ENCODE data around the gene ZBED1. TPM values are rescaled to one million over a fixed set of nuclear protein-coding genes. Genes with fewer than 3 reads are reported as not detected.

Gene ZBED1
- polyA plus RNA-seq, 1 experiment = 23.0 TPM

DNA sequence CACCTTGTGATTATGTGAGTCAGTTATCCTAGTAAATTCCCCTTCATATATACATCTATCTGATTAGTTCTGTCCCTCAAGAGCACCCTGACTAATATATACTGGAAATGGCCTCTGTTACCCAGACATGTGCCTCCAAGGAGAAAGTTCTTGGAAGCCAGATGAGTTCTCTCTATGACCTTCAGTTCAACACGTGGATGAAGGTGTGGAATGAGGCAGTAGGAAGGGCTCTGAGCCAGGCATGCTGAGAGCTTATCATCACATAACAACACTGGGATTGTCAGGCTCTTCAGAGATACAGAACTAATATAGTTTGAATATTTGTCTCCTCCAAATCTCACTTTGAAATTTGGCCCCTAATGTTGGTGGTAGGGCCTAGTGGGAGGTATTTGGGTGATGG is 44.4 kb upstream of the ZBED1 start:
- Histone ChIP-seq H3K4me3 (ENCODE audit: low read depth, low read length) (no peak overlapping the region), H3K9me3 (ENCODE audit: control insufficient read depth, insufficient read depth, low read length) (no peaks in the 10 kb centered on the region), H3K27me3 (ENCODE audit: control insufficient read depth, insufficient read depth, low read length) (no peaks in the 10 kb centered on the region), H3K27ac (ENCODE audit: low read depth, low read length) (no peak overlapping the region)
- ChIA-PET POLR2A (no interaction called here), CTCF (no interaction called here)
- DNase-seq (ENCODE audit: low read depth, low spot score) = no peak
- TF ChIP-seq, protein P1, sequence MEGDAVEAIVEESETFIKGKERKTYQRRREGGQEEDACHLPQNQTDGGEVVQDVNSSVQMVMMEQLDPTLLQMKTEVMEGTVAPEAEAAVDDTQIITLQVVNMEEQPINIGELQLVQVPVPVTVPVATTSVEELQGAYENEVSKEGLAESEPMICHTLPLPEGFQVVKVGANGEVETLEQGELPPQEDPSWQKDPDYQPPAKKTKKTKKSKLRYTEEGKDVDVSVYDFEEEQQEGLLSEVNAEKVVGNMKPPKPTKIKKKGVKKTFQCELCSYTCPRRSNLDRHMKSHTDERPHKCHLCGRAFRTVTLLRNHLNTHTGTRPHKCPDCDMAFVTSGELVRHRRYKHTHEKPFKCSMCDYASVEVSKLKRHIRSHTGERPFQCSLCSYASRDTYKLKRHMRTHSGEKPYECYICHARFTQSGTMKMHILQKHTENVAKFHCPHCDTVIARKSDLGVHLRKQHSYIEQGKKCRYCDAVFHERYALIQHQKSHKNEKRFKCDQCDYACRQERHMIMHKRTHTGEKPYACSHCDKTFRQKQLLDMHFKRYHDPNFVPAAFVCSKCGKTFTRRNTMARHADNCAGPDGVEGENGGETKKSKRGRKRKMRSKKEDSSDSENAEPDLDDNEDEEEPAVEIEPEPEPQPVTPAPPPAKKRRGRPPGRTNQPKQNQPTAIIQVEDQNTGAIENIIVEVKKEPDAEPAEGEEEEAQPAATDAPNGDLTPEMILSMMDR (IDR thresholded peaks at IDR 0.05; ENCODE audit: low read depth, low read length) = no peak

DNA sequence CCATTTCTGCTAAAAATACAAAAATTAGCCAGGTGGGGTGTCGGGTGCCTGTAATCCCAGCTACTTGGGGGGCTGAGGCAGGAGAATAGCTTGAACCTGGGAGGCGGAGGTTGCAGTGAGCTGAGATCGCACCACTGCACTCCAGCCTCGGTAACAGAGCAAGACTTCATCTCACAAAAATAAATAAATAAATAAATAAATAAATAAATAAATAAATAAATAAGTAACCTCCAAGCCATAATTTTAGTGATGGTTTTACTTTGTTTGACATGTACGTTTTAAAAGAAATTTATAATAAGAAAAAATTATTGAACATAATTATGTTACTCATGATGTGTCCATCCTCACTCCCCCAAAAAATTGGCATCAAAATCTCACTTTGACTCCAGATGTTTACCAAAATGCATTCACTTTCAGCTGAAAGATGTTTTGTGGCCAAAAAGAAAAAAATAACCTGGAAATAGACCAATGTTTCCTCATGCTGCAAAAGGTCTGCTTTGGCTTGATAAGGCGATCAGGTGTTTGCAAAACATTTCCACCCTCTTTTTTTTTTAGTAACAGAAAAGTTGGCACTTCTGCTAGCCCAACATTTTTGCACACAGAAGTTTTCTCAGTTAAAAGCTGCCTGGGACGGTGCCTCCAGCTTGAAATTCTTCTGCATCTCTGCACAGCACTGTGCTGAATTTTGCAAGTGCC is 42.2 kb upstream of the ZBED1 start:
- POLR2A ChIA-PET = no interaction called here
- Histone ChIP-seq H3K4me3 (ENCODE audit: low read depth, low read length) (no peak overlapping the region), H3K9me3 (ENCODE audit: control insufficient read depth, insufficient read depth, low read length) (no peaks in the 10 kb centered on the region), H3K27ac (ENCODE audit: low read depth, low read length) (no peak overlapping the region), H3K27me3 (ENCODE audit: control insufficient read depth, insufficient read depth, low read length) (no peaks in the 10 kb centered on the region)
- CTCF ChIA-PET = no interaction called here
- TF ChIP-seq, protein P1 (IDR thresholded peaks at IDR 0.05; ENCODE audit: low read depth, low read length) = no peak
- no peak for DNase-seq (ENCODE audit: low read depth, low spot score)

DNA sequence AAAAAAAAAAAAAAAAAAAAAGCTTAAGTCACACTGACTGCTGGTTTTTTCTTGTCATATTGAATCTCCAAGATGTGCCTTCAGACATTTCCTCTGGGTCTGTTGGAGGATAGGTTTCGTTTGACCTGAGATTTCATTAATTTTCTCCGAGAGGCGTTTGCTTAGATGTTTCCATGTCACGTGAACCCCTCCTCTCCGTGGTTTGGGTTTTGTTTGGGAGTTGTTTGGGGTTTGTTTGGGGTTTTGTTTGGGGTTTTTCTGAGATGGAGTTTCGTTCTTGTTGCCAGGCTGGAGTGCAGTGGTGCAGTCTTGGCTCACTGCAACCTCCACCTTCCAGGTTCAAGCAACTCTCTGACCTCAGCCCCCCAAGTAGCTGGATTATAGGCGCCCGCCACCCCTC is 40.8 kb upstream of the ZBED1 start:
- Histone ChIP-seq H3K27me3 (ENCODE audit: control insufficient read depth, insufficient read depth, low read length) (no peaks in the 10 kb centered on the region), H3K27ac (ENCODE audit: low read depth, low read length) (no peak overlapping the region), H3K4me3 (ENCODE audit: low read depth, low read length) (no peak overlapping the region), H3K9me3 (ENCODE audit: control insufficient read depth, insufficient read depth, low read length) (no peaks in the 10 kb centered on the region)
- ChIA-PET POLR2A (no interaction called here), CTCF (no interaction called here)
- TF ChIP-seq, protein P1 (IDR thresholded peaks at IDR 0.05; ENCODE audit: low read depth, low read length) = no peak
- no peak for DNase-seq (ENCODE audit: low read depth, low spot score)

DNA sequence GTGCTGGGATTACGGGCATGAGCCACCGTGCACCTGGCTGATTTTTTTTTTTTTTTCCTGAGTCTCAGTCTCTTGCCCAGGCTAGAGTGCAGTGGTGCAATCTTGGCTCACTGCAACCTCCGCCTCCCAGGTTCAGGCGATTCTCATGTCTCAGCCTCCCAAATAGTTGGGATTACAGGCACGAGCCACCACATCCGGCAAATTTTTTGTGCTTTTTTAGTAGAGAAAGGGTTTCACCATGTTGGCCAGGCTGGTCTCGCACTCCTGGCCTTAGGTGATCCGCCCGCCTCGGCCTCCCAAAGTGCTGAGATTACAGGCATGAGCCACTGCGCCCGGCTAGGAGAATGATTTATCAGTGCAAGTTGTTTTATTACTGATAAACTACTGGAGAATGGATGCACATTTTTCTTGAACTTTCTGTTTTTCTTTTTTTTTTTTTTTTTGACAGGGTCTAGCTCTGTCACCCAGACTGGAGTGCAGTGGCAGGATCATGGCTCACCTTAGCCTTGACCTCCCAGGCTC is 39.7 kb upstream of the ZBED1 start:
- Histone ChIP-seq H3K9me3 (ENCODE audit: control insufficient read depth, insufficient read depth, low read length) (no peaks in the 10 kb centered on the region), H3K27ac (ENCODE audit: low read depth, low read length) (no peak overlapping the region), H3K4me3 (ENCODE audit: low read depth, low read length) (no peak overlapping the region), H3K27me3 (ENCODE audit: control insufficient read depth, insufficient read depth, low read length) (no peaks in the 10 kb centered on the region)
- no peak for DNase-seq (ENCODE audit: low read depth, low spot score)
- CTCF ChIA-PET = no interaction called here
- TF ChIP-seq, protein P1 (IDR thresholded peaks at IDR 0.05; ENCODE audit: low read depth, low read length) = no peak
- POLR2A ChIA-PET = no interaction called here

DNA sequence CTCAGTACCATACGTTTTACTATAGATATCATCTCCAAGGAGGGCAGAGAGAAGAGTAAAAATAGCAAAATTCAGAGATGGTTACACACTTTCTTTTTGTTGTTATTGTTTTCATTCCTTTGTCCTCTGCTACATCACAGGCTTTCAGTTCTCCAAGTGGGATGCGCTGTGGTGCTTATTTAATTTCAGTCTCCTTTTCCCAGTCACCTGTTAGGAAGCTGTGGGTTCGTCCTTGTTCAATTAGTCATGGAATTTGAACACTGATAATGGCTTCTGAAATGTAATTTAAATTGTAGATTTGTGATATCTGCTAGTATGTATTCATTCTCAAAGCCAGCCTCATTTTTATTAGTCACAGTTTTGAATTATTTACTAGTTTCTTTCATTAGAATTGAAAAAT is 38.8 kb upstream of the ZBED1 start:
- ChIA-PET POLR2A (no interaction called here), CTCF (no interaction called here)
- TF ChIP-seq, protein P1 (IDR thresholded peaks at IDR 0.05; ENCODE audit: low read depth, low read length) = no peak
- Histone ChIP-seq H3K4me3 (ENCODE audit: low read depth, low read length) (no peak overlapping the region), H3K27me3 (ENCODE audit: control insufficient read depth, insufficient read depth, low read length) (no peaks in the 10 kb centered on the region), H3K9me3 (ENCODE audit: control insufficient read depth, insufficient read depth, low read length) (no peaks in the 10 kb centered on the region), H3K27ac (ENCODE audit: low read depth, low read length) (no peak overlapping the region)
- no peak for DNase-seq (ENCODE audit: low read depth, low spot score)
